ENCODE data around the gene CKS1B.

GRCh38 chr1:154989195-154989860, 14.8 kb downstream of the CKS1B start:
- TF ChIP-seq POLR2A (IDR thresholded peaks at IDR 0.05; ENCODE audit: low read length) (no peak), PBX3 (IDR thresholded peaks at IDR 0.05) (no peak)
